G401.6 (cell line): ENCODE results near the gene TNS2.
"Not testable (repeated sequence)": the region's sequence is repeated elsewhere in the genome, so short reads cannot be mapped to it uniquely, and the experiment has no call there.

Experiments
- FAIRE-seq: peaks from 2 replicates; lab custom pipeline; 2012; peaks lifted over from hg19 to GRCh38; lab: Jason Lieb, UNC

TNS2 gene, protein sequence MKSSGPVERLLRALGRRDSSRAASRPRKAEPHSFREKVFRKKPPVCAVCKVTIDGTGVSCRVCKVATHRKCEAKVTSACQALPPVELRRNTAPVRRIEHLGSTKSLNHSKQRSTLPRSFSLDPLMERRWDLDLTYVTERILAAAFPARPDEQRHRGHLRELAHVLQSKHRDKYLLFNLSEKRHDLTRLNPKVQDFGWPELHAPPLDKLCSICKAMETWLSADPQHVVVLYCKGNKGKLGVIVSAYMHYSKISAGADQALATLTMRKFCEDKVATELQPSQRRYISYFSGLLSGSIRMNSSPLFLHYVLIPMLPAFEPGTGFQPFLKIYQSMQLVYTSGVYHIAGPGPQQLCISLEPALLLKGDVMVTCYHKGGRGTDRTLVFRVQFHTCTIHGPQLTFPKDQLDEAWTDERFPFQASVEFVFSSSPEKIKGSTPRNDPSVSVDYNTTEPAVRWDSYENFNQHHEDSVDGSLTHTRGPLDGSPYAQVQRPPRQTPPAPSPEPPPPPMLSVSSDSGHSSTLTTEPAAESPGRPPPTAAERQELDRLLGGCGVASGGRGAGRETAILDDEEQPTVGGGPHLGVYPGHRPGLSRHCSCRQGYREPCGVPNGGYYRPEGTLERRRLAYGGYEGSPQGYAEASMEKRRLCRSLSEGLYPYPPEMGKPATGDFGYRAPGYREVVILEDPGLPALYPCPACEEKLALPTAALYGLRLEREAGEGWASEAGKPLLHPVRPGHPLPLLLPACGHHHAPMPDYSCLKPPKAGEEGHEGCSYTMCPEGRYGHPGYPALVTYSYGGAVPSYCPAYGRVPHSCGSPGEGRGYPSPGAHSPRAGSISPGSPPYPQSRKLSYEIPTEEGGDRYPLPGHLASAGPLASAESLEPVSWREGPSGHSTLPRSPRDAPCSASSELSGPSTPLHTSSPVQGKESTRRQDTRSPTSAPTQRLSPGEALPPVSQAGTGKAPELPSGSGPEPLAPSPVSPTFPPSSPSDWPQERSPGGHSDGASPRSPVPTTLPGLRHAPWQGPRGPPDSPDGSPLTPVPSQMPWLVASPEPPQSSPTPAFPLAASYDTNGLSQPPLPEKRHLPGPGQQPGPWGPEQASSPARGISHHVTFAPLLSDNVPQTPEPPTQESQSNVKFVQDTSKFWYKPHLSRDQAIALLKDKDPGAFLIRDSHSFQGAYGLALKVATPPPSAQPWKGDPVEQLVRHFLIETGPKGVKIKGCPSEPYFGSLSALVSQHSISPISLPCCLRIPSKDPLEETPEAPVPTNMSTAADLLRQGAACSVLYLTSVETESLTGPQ (N-terminal part only)

DNA sequence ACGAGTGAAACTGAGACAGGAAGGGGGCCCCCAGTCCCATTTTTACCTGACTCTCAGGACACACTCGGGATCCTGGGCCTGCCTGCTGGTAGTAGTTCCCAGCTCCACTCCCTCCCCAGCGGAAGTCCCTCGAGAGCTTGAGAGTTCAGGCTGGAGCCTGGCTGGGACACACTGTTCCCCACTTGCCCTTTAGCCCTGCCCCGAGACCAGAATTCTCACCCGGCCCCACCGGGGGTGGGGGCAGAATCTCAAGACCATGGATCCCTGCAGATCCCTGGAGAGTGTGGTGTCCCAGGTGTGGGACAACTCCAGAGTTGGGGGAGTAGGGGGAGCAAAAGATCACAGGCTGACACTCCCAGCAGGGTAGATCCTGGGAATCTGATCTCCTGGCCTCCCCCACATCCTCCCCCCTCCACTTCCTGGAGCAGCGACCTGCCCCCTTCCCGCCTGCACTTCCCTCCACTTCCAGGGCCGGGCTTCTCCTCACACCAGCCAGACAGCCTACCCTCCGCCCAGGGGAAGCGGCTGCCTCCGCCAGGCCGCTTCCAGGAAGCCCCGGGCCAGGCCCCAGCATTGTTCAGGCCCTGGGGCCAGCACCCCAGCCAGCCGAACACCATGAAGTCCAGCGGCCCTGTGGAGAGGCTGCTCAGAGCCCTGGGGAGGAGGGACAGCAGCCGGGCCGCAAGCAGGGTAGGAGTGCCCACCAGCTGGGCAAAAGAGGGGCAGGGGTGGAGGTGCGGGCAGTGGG is at the start of gene TNS2:
TNS2 (plus strand) TSS at position 495 of the 748 bp plus-strand sequence; CDS start at position 616, 121 bp downstream.
- no peak for FAIRE-seq

DNA sequence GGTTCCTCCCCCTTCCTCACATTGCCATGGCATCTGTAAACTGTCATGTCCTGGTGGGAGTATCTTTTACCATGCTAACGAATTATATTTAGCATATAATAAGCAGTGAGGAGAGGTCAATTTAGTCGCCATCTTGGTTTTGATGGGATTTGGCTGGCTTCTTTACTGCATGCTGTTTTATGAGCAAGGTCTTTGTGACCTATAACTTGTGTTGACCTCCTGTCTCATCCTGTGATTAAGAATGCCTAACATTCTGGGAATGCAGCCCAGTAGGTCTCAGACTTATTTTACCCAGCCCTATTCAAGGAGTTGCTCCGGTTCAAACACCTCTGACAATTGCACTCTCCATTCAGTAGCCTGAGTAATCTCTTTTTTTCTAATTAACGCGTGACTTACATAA is 45.7 kb upstream of the TNS2 start:
- FAIRE-seq: peak; percentile 96

DNA sequence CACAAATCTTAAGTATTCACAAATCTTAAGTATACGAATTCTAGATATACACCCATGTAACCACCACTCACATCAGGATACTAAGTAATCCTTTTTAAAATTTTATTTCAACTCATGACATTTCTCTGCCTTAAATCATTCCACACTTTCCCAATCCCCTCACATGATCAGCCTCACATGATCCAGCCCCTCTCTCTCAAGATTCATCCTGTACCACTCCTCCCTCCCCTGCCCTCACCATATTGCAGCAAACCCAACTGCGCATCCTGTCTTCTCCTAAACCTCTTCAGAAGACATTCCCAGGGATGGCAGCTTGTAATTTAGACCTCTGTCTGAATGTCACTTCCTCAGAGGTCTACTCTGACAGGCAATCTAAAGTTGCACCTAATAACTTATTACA is 45.3 kb upstream of the TNS2 start:
- FAIRE-seq: no peak

DNA sequence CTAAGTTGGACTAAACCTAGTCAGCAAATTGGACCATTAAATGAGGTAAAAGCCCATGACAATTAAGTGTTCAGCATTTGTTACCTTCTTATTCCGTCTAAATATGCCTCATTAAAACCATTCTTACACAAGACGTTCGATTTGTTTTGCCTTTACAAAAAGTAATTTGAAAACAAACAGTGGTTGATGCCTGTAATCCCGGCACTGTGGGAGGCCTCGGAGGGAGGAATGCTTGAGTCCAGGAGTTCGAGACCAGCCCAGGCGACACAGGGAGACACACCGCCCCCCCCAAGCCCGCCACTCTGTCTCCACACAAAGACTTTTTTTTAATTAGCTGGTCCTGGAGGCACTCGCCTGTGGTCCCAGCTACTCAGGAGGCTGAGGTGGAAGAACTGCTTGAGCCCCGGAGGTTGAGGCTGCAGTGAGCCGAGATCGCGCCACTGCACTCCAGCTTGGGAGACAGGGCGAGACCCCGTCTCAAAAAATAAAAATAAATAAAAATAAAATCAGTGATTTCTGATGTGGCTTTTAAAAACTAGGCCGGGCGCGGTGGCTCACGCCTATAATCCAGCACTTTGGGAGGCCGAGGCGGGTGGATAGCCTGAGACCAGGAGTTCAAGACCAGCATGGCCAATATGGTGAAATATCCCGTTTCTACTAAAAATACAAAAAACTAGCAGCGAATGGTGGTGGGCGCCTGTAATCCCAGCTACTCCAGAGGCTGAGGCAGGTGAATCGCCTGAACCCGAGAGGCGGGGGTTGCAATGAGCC is 44.5 kb upstream of the TNS2 start:
- peak; percentile 68 for FAIRE-seq

DNA sequence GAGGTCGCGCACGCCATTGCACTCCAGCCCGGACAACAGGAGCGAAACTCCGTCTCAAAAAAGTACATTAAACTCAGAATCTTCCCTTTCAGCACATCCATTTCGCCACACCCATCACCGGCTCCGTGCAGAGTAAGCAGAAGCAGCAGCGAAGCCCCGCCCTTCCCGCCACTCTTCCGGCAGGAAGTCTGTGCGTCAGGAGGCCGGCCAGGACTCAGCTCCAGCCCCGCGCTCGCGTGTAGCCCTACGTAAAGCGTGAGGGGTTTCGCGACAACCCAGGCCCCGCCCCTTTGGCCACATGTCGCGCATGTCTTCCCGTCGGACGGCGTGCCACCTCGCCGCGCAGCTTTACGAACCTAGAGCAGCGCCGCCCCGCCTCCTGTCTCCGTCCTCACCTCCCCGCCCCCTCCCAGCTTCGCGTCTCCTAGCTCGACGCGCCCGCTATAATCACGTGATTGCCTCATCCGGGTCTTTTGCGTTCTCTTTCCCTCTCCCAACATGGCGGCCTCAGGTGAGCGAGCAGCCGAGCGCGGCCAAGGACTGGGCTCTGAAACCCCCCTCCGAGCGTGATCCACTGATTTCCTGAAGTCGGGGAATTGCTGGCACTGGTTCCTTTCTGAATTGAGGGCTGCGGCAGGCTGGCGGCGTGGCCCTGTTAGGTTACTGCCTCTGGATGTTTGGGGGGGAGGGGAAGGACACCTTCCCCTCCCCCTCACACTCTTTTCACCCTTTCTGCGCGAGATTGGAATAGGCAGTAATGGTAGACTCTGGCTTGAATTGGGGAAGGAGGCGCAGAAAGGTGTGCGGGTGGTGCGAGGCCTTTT is 43.7 kb upstream of the TNS2 start, which contains the start of gene EIF4B:
EIF4B (plus strand) TSS at position 471 of the 824 bp plus-strand sequence; CDS start at position 499, 28 bp downstream.
- peak; percentile 99 for FAIRE-seq

DNA sequence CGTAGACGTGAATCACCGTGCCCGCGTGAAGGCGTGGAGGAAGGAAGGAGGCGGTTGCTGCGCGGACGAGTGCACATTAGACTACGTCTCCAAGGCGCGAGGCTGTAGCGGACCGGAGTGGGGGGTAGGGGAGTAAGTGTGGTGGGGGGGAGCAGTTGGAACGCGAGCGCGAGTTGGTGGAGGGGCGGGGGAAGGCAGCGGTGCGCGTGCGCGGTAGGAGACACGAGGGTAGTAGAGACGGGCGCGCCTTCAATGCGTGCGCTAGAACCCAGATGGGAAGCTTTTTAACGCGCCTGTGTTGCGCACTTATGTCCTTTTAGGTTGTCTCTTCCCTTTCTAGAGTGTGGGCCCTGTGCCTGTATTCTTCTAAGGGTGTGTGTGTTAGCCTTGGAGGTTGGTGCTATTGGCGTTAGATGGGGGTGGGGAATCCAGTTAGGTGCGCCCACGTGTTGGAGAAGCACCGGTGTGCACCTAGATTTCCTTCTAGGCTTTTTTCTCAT is 43.0 kb upstream of the TNS2 start:
- no peak for FAIRE-seq

DNA sequence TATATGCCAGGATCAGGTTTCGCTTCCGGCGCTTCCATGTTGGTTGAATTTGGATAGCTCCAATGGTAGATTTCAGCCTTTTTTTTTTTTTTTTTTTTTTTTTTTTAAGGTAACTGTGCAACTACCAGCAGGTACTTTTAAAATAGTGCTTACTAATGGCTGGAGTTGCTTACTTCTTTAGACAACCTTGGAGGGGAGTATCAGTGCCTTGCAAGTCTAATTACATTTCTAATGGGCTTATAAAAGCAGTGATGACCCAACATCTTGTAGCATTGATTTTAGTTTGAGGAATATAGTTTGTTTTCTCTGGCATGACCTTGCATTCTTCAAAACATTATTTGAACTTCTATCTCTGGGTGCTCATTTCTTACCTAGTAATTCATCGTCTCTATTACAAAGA is 42.5 kb upstream of the TNS2 start:
- FAIRE-seq: no peak

DNA sequence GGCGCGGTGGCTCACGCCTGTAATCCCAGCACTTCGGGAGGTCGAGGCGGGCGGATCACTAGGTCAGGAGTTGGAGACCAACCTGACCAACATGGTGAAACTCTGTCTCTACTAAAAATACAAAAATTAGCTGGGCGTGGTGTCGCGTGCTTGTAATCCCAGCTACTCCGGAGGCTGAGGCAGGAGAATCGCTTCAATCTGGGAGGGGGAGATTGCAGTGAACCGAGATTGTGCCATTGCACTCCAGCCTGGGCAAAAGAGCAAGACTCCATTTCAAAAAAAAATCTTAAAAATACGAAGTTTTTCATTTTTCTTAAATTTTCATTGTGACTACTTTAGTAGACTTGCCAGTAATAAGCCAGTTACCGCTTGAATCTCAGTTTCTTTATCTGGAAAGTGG is 41.1 kb upstream of the TNS2 start:
- FAIRE-seq: not testable (repeated sequence)

DNA sequence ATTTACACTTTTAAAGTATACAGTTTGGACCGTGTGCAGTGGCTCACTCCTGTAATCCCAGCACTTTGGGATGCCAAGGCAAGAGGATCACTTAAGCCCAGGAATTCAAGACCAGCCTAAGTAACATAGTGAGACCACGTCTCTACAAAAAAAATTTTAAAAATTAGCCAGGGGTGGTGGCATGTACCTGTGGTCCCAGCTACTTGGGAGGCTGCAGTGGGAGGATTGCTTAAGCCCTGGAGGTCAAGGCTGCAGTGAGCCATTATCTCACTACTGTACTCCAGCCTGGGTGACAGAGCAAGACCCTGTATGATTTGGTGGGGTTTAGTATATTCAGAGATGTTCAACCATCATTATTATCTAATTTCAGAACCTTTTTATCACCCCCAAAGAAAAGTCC is 38.9 kb upstream of the TNS2 start:
- FAIRE-seq: no peak

DNA sequence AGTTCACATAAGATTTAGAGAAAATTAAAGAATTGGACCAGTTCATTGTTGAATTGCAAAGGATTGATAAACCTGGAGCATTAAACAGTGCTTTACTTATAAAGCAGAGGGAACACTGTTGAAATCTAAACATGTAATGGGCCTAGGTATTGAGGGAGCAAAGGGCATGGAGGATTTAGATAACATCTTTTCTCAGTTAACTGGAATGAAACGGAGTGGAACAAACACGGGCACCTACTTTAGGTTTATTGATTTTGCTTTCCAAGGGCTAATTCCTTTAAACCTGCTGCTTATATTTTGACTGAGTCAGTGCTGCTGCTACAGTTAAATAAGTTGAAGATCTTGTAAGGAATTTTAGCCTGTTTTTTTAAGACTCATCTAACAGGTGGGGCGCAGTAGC is 38.0 kb upstream of the TNS2 start:
- FAIRE-seq: no peak

DNA sequence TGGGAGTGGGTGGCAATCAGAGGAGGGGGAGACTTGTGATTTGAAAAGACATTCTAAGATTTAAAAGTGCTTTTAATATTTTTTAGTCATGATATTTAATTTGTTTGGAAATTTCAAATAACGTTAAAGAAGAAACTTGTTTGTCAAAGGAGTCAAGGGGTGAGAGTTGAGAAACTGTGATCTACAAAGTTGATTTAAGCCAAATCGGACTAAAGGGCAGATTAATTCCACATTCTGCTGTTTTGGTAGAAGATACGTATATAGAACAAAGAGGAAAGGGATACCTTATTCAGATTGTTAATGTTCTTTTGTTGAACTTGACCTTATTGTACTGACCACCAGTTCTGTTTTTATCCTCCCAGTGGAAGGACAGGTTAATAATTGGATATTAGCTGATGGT is 36.9 kb upstream of the TNS2 start:
- FAIRE-seq: no peak

DNA sequence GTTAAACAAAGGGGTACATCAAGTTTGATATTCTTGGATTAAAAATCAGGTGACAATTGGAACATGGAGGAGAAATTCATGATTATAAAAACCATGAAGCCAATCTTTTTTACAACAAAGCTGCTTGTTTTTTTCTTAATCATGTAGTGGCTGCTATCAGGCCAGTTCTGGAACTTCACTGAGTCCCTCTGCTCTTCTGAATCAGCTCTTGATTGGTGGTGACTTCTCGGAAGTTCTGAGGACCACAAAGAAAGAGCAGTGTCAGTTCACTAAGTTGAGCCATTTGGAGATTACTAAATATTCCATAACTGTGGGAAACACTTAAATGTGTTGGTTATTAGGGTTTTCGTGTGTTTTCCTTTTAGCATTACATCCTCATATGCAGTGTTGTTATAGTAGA is 35.2 kb upstream of the TNS2 start:
- no peak for FAIRE-seq

DNA sequence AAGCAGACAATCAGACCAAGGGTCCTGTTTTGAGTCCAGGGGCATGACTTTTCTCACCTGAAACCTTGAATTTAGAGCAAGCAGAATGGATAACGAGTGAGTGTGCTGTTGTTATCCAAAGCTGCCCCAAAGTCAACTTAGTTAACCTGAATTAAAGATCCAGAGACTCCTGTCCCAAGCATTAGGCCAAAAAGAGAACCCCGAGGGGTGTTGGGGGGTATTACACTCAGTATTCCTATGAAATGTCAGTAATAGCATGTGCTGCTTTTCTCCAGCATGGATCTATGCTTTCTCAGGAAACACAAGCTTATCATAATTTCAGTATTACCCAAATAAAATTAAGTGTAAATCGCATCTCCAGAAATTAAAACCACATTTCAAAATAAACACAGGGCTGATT is 24.6 kb upstream of the TNS2 start:
- no peak for FAIRE-seq

DNA sequence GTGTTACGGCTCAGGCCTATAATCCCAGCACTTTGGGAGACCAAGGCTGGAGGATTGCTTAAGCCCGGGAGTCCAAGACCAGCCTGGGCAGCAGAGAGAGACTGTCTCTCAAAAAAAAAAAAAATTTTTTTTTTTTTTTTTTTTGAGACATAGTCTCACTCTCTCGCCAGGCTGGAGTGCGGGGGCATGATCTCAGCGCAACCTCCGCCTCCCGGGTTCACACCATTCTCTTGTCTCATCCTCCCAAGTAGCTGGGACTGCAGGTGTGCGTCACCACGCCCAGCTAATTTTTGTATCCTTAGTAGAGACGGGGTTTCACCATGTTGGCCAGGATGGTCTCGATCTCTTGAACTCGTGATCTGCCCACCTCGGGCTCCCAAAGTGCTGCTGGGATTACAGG is 22.9 kb upstream of the TNS2 start:
- not testable (repeated sequence) for FAIRE-seq

DNA sequence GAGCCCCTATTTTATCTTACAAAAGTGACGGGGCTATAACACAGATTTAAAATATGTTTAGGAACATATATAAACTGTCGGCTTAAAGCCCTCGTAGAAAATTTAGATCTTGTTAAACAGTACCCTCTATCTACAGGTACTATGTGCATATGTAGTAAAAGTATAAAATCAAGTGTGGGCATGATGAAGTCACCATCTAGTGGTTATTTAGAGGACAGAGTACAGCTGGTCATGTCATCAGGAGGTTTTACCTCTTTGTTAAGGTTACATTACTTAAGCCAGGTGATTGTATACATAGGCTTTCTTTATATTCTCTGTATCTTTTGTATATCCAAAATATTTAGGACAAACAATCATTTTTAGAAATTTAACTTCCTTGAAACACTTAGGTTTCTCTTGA is 18.2 kb upstream of the TNS2 start:
- FAIRE-seq: no peak

DNA sequence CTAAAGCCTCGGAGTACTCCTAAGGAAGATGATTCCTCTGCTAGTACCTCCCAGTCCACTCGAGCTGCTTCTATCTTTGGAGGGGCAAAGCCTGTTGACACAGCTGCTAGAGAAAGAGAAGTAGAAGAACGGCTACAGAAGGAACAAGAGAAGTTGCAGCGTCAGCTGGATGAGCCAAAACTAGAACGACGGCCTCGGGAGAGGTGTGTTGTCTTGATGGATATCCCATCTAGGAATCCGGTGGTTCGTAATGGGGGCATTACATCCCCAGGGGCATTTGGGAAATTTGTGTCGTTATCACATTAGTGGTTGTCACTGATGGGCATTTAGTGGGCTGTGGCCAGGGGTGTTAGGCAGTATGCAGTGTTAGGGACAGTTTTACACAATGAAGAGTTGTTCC is 16.0 kb upstream of the TNS2 start:
- FAIRE-seq: not testable (repeated sequence)

DNA sequence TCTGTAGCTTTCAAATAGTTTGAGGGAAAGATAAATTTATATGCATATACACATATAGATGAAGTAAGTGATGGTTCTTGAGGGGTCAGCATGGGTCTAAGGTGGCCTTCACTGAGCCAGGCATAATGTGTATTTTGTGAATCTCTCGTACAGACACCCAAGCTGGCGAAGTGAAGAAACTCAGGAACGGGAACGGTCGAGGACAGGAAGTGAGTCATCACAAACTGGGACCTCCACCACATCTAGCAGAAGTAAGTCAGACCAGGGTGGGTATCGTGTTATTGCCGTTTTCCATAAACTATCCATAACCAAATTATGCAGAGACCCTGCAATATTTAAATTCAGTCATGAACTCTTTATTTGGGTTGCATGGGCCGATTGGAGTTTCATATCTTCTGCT is 15.4 kb upstream of the TNS2 start:
- no peak for FAIRE-seq

DNA sequence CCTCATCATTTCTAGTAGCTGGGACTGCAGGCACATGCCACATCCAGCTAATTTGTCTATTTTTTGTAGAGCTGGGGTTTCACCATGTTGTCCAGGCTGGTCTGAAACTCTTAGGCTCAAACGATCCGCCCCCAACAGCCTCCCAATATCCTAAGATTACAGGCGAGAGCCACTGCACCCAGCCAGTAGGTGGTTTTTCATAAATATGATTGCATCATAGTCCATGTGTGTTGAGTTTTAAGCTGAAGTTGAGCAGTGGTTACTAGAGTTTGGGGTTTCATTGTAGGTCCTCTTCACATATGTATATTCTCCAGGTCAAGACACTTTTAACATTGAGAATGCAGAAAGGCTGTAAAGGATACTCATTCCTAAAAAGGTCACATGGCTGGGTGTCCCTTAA is 13.1 kb upstream of the TNS2 start:
- no peak for FAIRE-seq

DNA sequence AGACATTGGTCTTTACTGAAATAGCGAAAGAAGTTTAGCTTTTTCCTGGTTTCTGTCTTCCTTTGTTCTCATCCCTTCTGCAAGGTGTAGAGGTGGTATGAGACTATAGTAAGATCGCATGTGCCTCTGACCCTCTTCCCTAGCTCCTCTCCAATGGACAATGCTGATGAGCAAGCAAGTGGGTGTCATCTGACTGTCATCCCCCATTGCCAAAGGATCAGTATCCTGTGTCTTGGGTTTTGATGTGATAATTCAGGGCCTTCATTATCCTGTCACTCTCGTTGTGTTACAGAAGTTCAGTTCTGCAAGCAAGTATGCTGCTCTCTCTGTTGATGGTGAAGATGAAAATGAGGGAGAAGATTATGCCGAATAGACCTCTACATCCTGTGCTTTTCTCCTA is 10.0 kb upstream of the TNS2 start:
- no peak for FAIRE-seq
